HEK293T (cell line): ENCODE results near the gene SLC16A4.
A peak's percentile ranks its signal among the peaks of the same experiment; 100 is the strongest.
"Not testable (repeated sequence)": the region's sequence is repeated elsewhere in the genome, so short reads cannot be mapped to it uniquely, and the experiment has no call there.

Experiments
- CTCF ChIA-PET: fragments of 350-600 bp; formaldehyde crosslinking; extraction: SDS; loops from one replicate; lab custom pipeline; 2021; ENCODE audit warnings: antibody characterized with exemption, inconsistent platforms; lab: Yijun Ruan, JAX
- POLR2A ChIA-PET: fragments of 350-600 bp; formaldehyde crosslinking; extraction: SDS; loops from one replicate; lab custom pipeline; 2020; ENCODE audit warnings: antibody characterized with exemption, inconsistent platforms; lab: Yijun Ruan, JAX
- DNase-seq: peaks from one replicate; pipeline ENCODE4 v3.0.0; 2012; ENCODE audit warnings: mixed read lengths; ENCODE audit errors: extremely low spot score
- ARNT ChIP-seq: fragments of 450-650 bp; IDR thresholded peaks from 2 replicates; pipeline ENCODE4 v1.6.1; 2017; ENCODE audit warnings: mild to moderate bottlenecking
- BHLHE40 ChIP-seq: fragments of 450-650 bp; IDR thresholded peaks from 2 replicates; pipeline ENCODE4 v1.6.1; 2016; ENCODE audit warnings: mild to moderate bottlenecking, moderate library complexity, borderline replicate concordance
- CTBP1 ChIP-seq: fragments of 450-650 bp; IDR thresholded peaks from 2 replicates; pipeline ENCODE4 v1.6.1; 2016; ENCODE audit warnings: borderline replicate concordance
- ELF4 ChIP-seq: fragments of 450-650 bp; IDR thresholded peaks from 2 replicates; pipeline ENCODE4 v1.6.1; 2017; ENCODE audit warnings: antibody characterized with exemption
- FOXA1 ChIP-seq: fragments of 450-650 bp; IDR thresholded peaks from 2 replicates; pipeline ENCODE4 v1.6.1; 2016; ENCODE audit warnings: mild to moderate bottlenecking
- FOXK2 ChIP-seq: fragments of 450-650 bp; IDR thresholded peaks from 2 replicates; pipeline ENCODE4 v1.6.1; 2016; ENCODE audit warnings: mild to moderate bottlenecking
- FOXM1 ChIP-seq: fragments of 450-650 bp; IDR thresholded peaks from 2 replicates; pipeline ENCODE4 v1.6.1; 2017; ENCODE audit warnings: mild to moderate bottlenecking, borderline replicate concordance
- HDGF ChIP-seq: fragments of 450-650 bp; IDR thresholded peaks from 2 replicates; pipeline ENCODE4 v1.6.1; 2017; ENCODE audit warnings: antibody characterized with exemption, borderline replicate concordance
- L3MBTL2 ChIP-seq: fragments of 450-650 bp; conservative IDR thresholded peaks from 2 replicates; pipeline ENCODE4 v1.6.1; 2016; ENCODE audit warnings: mild to moderate bottlenecking
- LEF1 ChIP-seq: fragments of 450-650 bp; IDR thresholded peaks from 2 replicates; pipeline ENCODE4 v1.6.1; 2017; ENCODE audit warnings: mild to moderate bottlenecking, borderline replicate concordance
- NFRKB ChIP-seq: fragments of 450-650 bp; IDR thresholded peaks from 2 replicates; pipeline ENCODE4 v1.6.1; 2016; ENCODE audit warnings: mild to moderate bottlenecking, moderate library complexity
- PKNOX1 ChIP-seq: fragments of 450-650 bp; IDR thresholded peaks from 2 replicates; pipeline ENCODE4 v1.6.1; 2016
- SP1 ChIP-seq: fragments of 450-650 bp; IDR thresholded peaks from 2 replicates; pipeline ENCODE4 v1.6.1; 2017
- SUZ12 ChIP-seq: fragments of 450-650 bp; IDR thresholded peaks from 2 replicates; pipeline ENCODE4 v1.6.1; 2016; ENCODE audit warnings: mild to moderate bottlenecking
- TARDBP ChIP-seq: fragments of 450-650 bp; IDR thresholded peaks from 2 replicates; pipeline ENCODE4 v1.6.1; 2016
- ZNF384 ChIP-seq: fragments of 450-650 bp; IDR thresholded peaks from 2 replicates; pipeline ENCODE4 v1.6.1; 2016

SLC16A4 gene

GRCh38 chr1:110420874-110421793, 30.3 kb upstream of the SLC16A4 start:
- TF ChIP-seq PKNOX1: no peak
- no peak for TF ChIP-seq FOXA1
- TF ChIP-seq SUZ12: no peak
- no peak for TF ChIP-seq ARNT
- no peak for TF ChIP-seq L3MBTL2
- TF ChIP-seq ZNF384: no peak
- TF ChIP-seq BHLHE40: no peak
- TF ChIP-seq ELF4: no peak
- no peak for TF ChIP-seq HDGF
- TF ChIP-seq TARDBP: no peak
- no peak for TF ChIP-seq NFRKB
- no peak for TF ChIP-seq FOXK2
- TF ChIP-seq LEF1: no peak
- TF ChIP-seq SP1: no peak
- TF ChIP-seq FOXM1: no peak
- TF ChIP-seq CTBP1: no peak
- ChIA-PET CTCF (interaction anchor here (1.2 kb wide), 1 partner anchor 213 kb away, joined by 3 read pairs; no protein-coding TSS in a partner anchor), POLR2A (interaction anchor here (0.8 to 1.1 kb wide), 2 partner anchors 9 to 13 kb away, joined by 3 read pairs; no protein-coding TSS in a partner anchor)
- DNase-seq: no peak

- TF ChIP-seq HDGF (no peak), ARNT (no peak), SUZ12 (no peak), BHLHE40 (no peak), LEF1 (no peak), ELF4 (no peak), TARDBP (no peak), NFRKB (no peak), L3MBTL2 (no peak), FOXK2 (no peak), CTBP1 (no peak), FOXM1 (no peak), ZNF384 (no peak), FOXA1 (no peak), SP1 (no peak), PKNOX1 (no peak)
- DNase-seq: no peak
- CTCF ChIA-PET: no interaction called here
- POLR2A ChIA-PET: no interaction called here
Measured at GRCh38 chr1:110420023-110420662, 29.3 kb upstream of the SLC16A4 start.

GRCh38 chr1:110418729-110419128, 27.9 kb upstream of the SLC16A4 start:
- CTCF ChIA-PET: no interaction called here
- TF ChIP-seq NFRKB (no peak), PKNOX1 (no peak), ARNT (no peak), FOXA1 (no peak), FOXK2 (no peak), SUZ12 (no peak), LEF1 (no peak), CTBP1 (no peak), ZNF384 (no peak), SP1 (no peak), TARDBP (no peak), HDGF (no peak), ELF4 (no peak)
- POLR2A ChIA-PET: interaction anchor here (0.5 kb wide), 1 partner anchor 83 kb away, joined by 4 read pairs; no protein-coding TSS in a partner anchor
- no peak for DNase-seq

GRCh38 chr1:110413045-110413444, 22.2 kb upstream of the SLC16A4 start:
- DNase-seq: not testable (repeated sequence)
- POLR2A ChIA-PET: interaction anchor here (1.2 to 1.7 kb wide), 3 partner anchors 8 to 74 kb away, joined by 3 to 7 read pairs (median 5); partner anchors contain the start of gene RBM15

GRCh38 chr1:110412576-110412975, 21.8 kb upstream of the SLC16A4 start:
- ChIA-PET CTCF (interaction anchor here (0.6 to 5.6 kb wide), 14 partner anchors 10 to 588 kb away, joined by 3 to 52 read pairs (median 4); no protein-coding TSS in a partner anchor), POLR2A (interaction anchor here (1.2 to 1.7 kb wide), 4 partner anchors 9 to 74 kb away, joined by 3 to 7 read pairs (median 4); partner anchors contain the start of gene RBM15)
- no peak for TF ChIP-seq SUZ12
- DNase-seq: peak; percentile 77

More at GRCh38 chr1:110413045-110413444, 22.2 kb upstream of the SLC16A4 start:
- CTCF ChIA-PET: interaction anchor here (0.6 to 5.6 kb wide), 11 partner anchors 10 to 588 kb away, joined by 3 to 52 read pairs (median 5); no protein-coding TSS in a partner anchor
